Endodermal cell (in vitro differentiated cells): ENCODE data around the gene VPS39. TPM values are rescaled to one million over a fixed set of nuclear protein-coding genes. Genes with fewer than 3 reads are reported as not detected.

Experiments
- DNase-seq: peaks from one replicate; pipeline ENCODE4 v3.0.0-alpha.2; 2017
- H3K27ac ChIP-seq: 2 replicates; pipeline ENCODE4 v1.5.1; 2013; ENCODE audit warnings: mild to moderate bottlenecking, low read depth, low read length, moderate library complexity
- H3K27me3 ChIP-seq: 2 replicates; pipeline ENCODE4 v1.6.1; 2013; ENCODE audit warnings: mild to moderate bottlenecking, low read length, moderate library complexity; ENCODE audit not compliant: insufficient read depth, control insufficient read depth, poor library complexity, severe bottlenecking
- H3K36me3 ChIP-seq: 2 replicates; pipeline ENCODE4 v1.7.0; 2013; ENCODE audit warnings: mild to moderate bottlenecking, low read length, moderate library complexity; ENCODE audit not compliant: control insufficient read depth, insufficient read depth
- H3K4me1 ChIP-seq: one replicate; pipeline ENCODE4 v1.7.0; 2013; ENCODE audit warnings: low read length; ENCODE audit not compliant: control insufficient read depth, insufficient read depth
- H3K4me3 ChIP-seq: 2 replicates; pipeline ENCODE4 v1.5.1; 2013; ENCODE audit warnings: mild to moderate bottlenecking, low read length, moderate library complexity
- H3K9ac ChIP-seq: 2 replicates; pipeline ENCODE4 v1.6.1; 2013; ENCODE audit warnings: mild to moderate bottlenecking, low read length, moderate library complexity; ENCODE audit not compliant: poor library complexity, severe bottlenecking; ENCODE audit errors: extremely low read depth
- H3K9me3 ChIP-seq: 2 replicates; pipeline ENCODE4 v1.6.1; 2013; ENCODE audit warnings: mild to moderate bottlenecking, low read length, moderate library complexity; ENCODE audit not compliant: control insufficient read depth
- H3K27ac Mint-ChIP-seq: 2 replicates; pipeline ENCODE4 v1.8.0; 2020; ENCODE audit warnings: mixed read lengths
- H3K27me3 Mint-ChIP-seq: 2 replicates; pipeline ENCODE4 v1.8.0; 2021; ENCODE audit warnings: mild to moderate bottlenecking, mixed read lengths; ENCODE audit not compliant: insufficient read depth
- H3K36me3 Mint-ChIP-seq: 2 replicates; pipeline ENCODE4 v1.8.0; 2020; ENCODE audit warnings: low read depth, mixed read lengths
- H3K4me1 Mint-ChIP-seq: 2 replicates; pipeline ENCODE4 v1.8.0; 2020; ENCODE audit warnings: mixed read lengths
- H3K4me3 Mint-ChIP-seq: 2 replicates; pipeline ENCODE4 v1.8.0; 2020; ENCODE audit warnings: mild to moderate bottlenecking, moderate library complexity, mixed read lengths
- H3K9me3 Mint-ChIP-seq: 2 replicates; pipeline ENCODE4 v1.8.0; 2020; ENCODE audit warnings: mild to moderate bottlenecking, mixed read lengths
- CTCF ChIP-seq: fragments of 200-600 bp; sonication (generic); conservative IDR thresholded peaks from 2 replicates; pipeline ENCODE4 v1.5.0; 2021; ENCODE audit warnings: antibody characterized with exemption, mild to moderate bottlenecking
- WGBS, 2 experiments: methylation state at CpG; one replicate each; pipeline versions ENCODE4 v1.1.5 to v1.1.7; 2013; ENCODE audit warnings: missing lambda C conversion rate in 2 of 2, mixed read lengths in 1 of 2; ENCODE audit not compliant: insufficient coverage in 1 of 2, insufficient read length in 1 of 2; 5-methylcytosine and 5-hydroxymethylcytosine counted together
- total RNA-seq, 2 donors: library from RNA; stranded (reverse); fragmentation: NEBNext Ultra II Directional in 1 of 2; extraction: Animal tissue kit (Norgen Biotek cat#: 25700) in 1 of 2; gene quantifications; 2 replicates in 1 of 2; 3 replicates in 1 of 2; pipeline ENCODE4 v1.2.1, GENCODE V29; 2021

VPS39 gene
- total RNA-seq, 2 donors from 2014 or later: 60.4 to 69.8 TPM

- Mint-ChIP-seq H3K36me3 (peaks cover 21% of the 10 kb centered on the region), H3K27ac (no peak overlapping the region), H3K27me3 (no peaks in the 10 kb centered on the region), H3K9me3 (no peaks in the 10 kb centered on the region), H3K4me3 (no peak overlapping the region), H3K4me1 (peaks cover 11% of the 10 kb centered on the region)
- H3K9ac ChIP-seq: no peak overlapping the region
- 97 to 100% methylated on average over 1 to 3 of the region's 3 CpGs for WGBS, 2 experiments
- H3K9me3 ChIP-seq: no peaks in the 10 kb centered on the region
- H3K27me3 ChIP-seq: no peaks in the 10 kb centered on the region
- no peak overlapping the region for H3K4me3 ChIP-seq
- H3K27ac ChIP-seq: no peak overlapping the region
- peaks cover 4% of the 10 kb centered on the region for H3K4me1 ChIP-seq
- TF ChIP-seq CTCF: no peak
- DNase-seq: no peak
- H3K36me3 ChIP-seq: peaks cover 12% of the 10 kb centered on the region
Observed at GRCh38 chr15:42203891-42204290, 4.2 kb downstream of the VPS39 start.

GRCh38 chr15:42202653-42203052 lies 5.5 kb downstream of the VPS39 start:
- TF ChIP-seq CTCF: no peak
- Mint-ChIP-seq H3K36me3 (peaks cover 33% of the 10 kb centered on the region), H3K9me3 (peaks cover under 1% of the 10 kb centered on the region), H3K27me3 (no peaks in the 10 kb centered on the region), H3K4me1 (peaks cover 9% of the 10 kb centered on the region), H3K4me3 (no peak overlapping the region), H3K27ac (no peak overlapping the region)
- Histone ChIP-seq H3K27ac (no peak overlapping the region), H3K9me3 (no peaks in the 10 kb centered on the region), H3K27me3 (no peaks in the 10 kb centered on the region), H3K4me1 (peaks cover 4% of the 10 kb centered on the region), H3K9ac (no peak overlapping the region), H3K4me3 (no peak overlapping the region), H3K36me3 (peaks cover 17% of the 10 kb centered on the region)
- DNase-seq: no peak
- WGBS, 2 experiments: 91 to 100% methylated on average over 2 of the region's 2 CpGs

GRCh38 chr15:42201801-42202200 lies 6.3 kb downstream of the VPS39 start:
- no peaks in the 10 kb centered on the region for H3K27me3 ChIP-seq
- no peak for DNase-seq
- WGBS, 2 experiments: no CpG with 5 or more reads among the region's 1 CpG
- H3K27ac Mint-ChIP-seq: no peak overlapping the region
- H3K4me1 ChIP-seq: peaks cover under 1% of the 10 kb centered on the region
- no peak overlapping the region for H3K4me3 Mint-ChIP-seq
- H3K36me3 ChIP-seq: peaks cover 22% of the 10 kb centered on the region
- no peak overlapping the region for H3K4me3 ChIP-seq
- peaks cover under 1% of the 10 kb centered on the region for H3K4me1 Mint-ChIP-seq
- H3K9me3 ChIP-seq: no peaks in the 10 kb centered on the region
- peaks cover 4% of the 10 kb centered on the region for H3K9me3 Mint-ChIP-seq
- H3K27ac ChIP-seq: no peak overlapping the region
- peaks cover 41% of the 10 kb centered on the region for H3K36me3 Mint-ChIP-seq
- no peaks in the 10 kb centered on the region for H3K27me3 Mint-ChIP-seq
- no peak overlapping the region for H3K9ac ChIP-seq
- TF ChIP-seq CTCF: no peak
